GM12878 (cell line): ENCODE data around the gene CORO1C. TPM values are rescaled to one million over a fixed set of nuclear protein-coding genes. Genes with fewer than 3 reads are reported as not detected.
"Not testable (repeated sequence)": the region's sequence is repeated elsewhere in the genome, so short reads cannot be mapped to it uniquely, and the experiment has no call there.

Experiments used
- ATAC-seq: fragments of 200-7000 bp; cut with Tn5 transposase; 3 replicates; pipeline ENCODE4 v1.9.1; 2020; ENCODE audit warnings: mild to moderate bottlenecking, moderate library complexity
- BruUV-seq: library from RNA; stranded (reverse); fragments of 400-500 nt; replicated peaks from 2 replicates; lab custom pipeline; 2021; lab: Mats Ljungman, UMichigan
- CTCF ChIA-PET: fragments of 300-600 bp; sonication (Branson Sonifier 250); formaldehyde crosslinking; extraction: SDS; loops from one replicate; lab custom pipeline; 2021; ENCODE audit warnings: inconsistent platforms; lab: Yijun Ruan, JAX
- POLR2A ChIA-PET: fragments of 350-600 bp; formaldehyde crosslinking; extraction: SDS; loops from one replicate; lab custom pipeline; 2021; ENCODE audit warnings: inconsistent platforms; lab: Charles Lee
- RAD21 ChIA-PET: fragments of 300-600 bp; sonication (Branson Sonifier 250); formaldehyde crosslinking; loops from one replicate; lab custom pipeline; 2023; ENCODE audit warnings: antibody characterized with exemption; ENCODE audit not compliant: unreplicated experiment; lab: Charles Lee
- SMC1A ChIA-PET: fragments of 300-600 bp; sonication (Branson Sonifier 250); formaldehyde crosslinking; loops from one replicate; lab custom pipeline; 2023; ENCODE audit not compliant: unreplicated experiment, uncharacterized antibody; lab: Charles Lee
- DNase-seq: peaks from one replicate; pipeline ENCODE4 v3.0.0-alpha.2; 2011; ENCODE audit warnings: low read depth, low spot score
- FAIRE-seq: peaks from 3 replicates; lab custom pipeline; 2011; peaks lifted over from hg19 to GRCh38; lab: Jason Lieb, UNC
- H2AFZ ChIP-seq: 2 replicates; pipeline ENCODE4 v1.6.0; 2011; ENCODE audit warnings: low read depth, low read length, control low read depth; ENCODE audit not compliant: control insufficient read depth
- H3K27ac ChIP-seq: 2 replicates; pipeline ENCODE4 v1.5.1; 2011; ENCODE audit warnings: control low read depth; ENCODE audit not compliant: control insufficient read depth, insufficient read depth
- H3K27me3 ChIP-seq, 2 experiments: replicated peaks in 1 of 2; 2 replicates each; pipeline versions ENCODE4 v1.6.0 to v1.6.1; 2011; ENCODE audit warnings: low read length in 1 of 2; ENCODE audit not compliant: control insufficient read depth in 2 of 2, insufficient read depth in 2 of 2
- H3K36me3 ChIP-seq, 2 experiments: 2 replicates each; pipeline ENCODE4 v1.5.1; 2011; ENCODE audit warnings: low read length in 1 of 2; ENCODE audit not compliant: control insufficient read depth in 2 of 2, insufficient read depth in 2 of 2
- H3K4me1 ChIP-seq: 2 replicates; pipeline ENCODE4 v1.6.1; 2011; ENCODE audit warnings: mild to moderate bottlenecking, low read length, moderate library complexity, mixed read lengths; ENCODE audit not compliant: control insufficient read depth, insufficient read depth
- H3K4me2 ChIP-seq: 2 replicates; pipeline ENCODE4 v1.6.0; 2011; ENCODE audit warnings: control low read depth; ENCODE audit not compliant: control insufficient read depth, insufficient read depth
- H3K4me3 ChIP-seq: fragments of 200-600 bp; sonication (generic); 2 replicates; pipeline ENCODE4 v1.5.1; 2016
- H3K79me2 ChIP-seq: 2 replicates; pipeline ENCODE4 v1.6.0; 2011; ENCODE audit warnings: low read length; ENCODE audit not compliant: control insufficient read depth, insufficient read depth
- H3K9ac ChIP-seq: 2 replicates; pipeline ENCODE4 v1.8.0; 2011; ENCODE audit warnings: low read length, control low read depth, mixed read lengths; ENCODE audit not compliant: control insufficient read depth, insufficient read depth
- H3K9me3 ChIP-seq: replicated peaks from 3 replicates; pipeline ENCODE4 v1.5.1; 2011; ENCODE audit warnings: mild to moderate bottlenecking, low read length; ENCODE audit not compliant: control insufficient read depth, insufficient read depth
- H4K20me1 ChIP-seq: 2 replicates; pipeline ENCODE4 v1.6.0; 2011; ENCODE audit not compliant: control insufficient read depth, insufficient read depth
- SUZ12 ChIP-seq: fragments of 200-600 bp; sonication (generic); IDR thresholded peaks from one replicate; pipeline ENCODE4 v1.6.1; 2018; ENCODE audit warnings: antibody characterized with exemption, mild to moderate bottlenecking; ENCODE audit not compliant: unreplicated experiment
- WGBS: methylation state at CpG from one replicate; pipeline ENCODE4 v1.1.6; 2016; ENCODE audit warnings: low lambda C conversion rate; ENCODE audit not compliant: insufficient replicate concordance, insufficient coverage; ENCODE audit errors: missing lambda C conversion rate; 5-methylcytosine and 5-hydroxymethylcytosine counted together
- in situ Hi-C: fragments of 300-500 bp; cut with MboI; formaldehyde crosslinking; loops from 9 replicates; pipeline ENCODE4 v1.14.3; 2018; ENCODE audit warnings: mixed read lengths
- intact Hi-C: fragments of 100-400 bp; cut with micrococcal nuclease; formaldehyde crosslinking; loops from one replicate; pipeline ENCODE4 v1.14.2; 2022; ENCODE audit not compliant: unreplicated experiment
- polyA plus RNA-seq, 11 experiments: library from polyadenylated mRNA; depleted of rRNA in 4 of 11; unstranded in 6 of 11; stranded (reverse) in 5 of 11; fragments of >200 nt; fragmentation: Nextera tagmentation in 4 of 11; fragmentation: Illumina TruSeq in 1 of 11; extraction: Ambion mirVana in 4 of 11; extraction: Trizol in 1 of 11; gene quantifications; 1 replicate in 1 of 11; 2 replicates in 10 of 11; pipeline versions ENCODE4 v1.2.1 to v1.2.3, GENCODE V29; 2011 to 2016; ENCODE audit warnings: inconsistent platforms in 2 of 11, missing spikeins in 2 of 11, low read depth in 1 of 11
- total RNA-seq, 4 experiments: library from RNA; depleted of rRNA in 3 of 4; stranded (reverse); fragments of >200 nt in 3 of 4; fragmentation: Illumina TruSeq in 1 of 4; extraction: Trizol in 1 of 4; gene quantifications; 2 replicates each; pipeline versions ENCODE4 v1.2.1 to v1.2.3, GENCODE V29; 2013 to 2021

Gene CORO1C
- total and polyA plus RNA-seq, 10 of the 15 experiments (the other 5 are each of a cell fraction or from before 2014, with no cell fraction given) = 52.7 to 254 (median 171) TPM

DNA sequence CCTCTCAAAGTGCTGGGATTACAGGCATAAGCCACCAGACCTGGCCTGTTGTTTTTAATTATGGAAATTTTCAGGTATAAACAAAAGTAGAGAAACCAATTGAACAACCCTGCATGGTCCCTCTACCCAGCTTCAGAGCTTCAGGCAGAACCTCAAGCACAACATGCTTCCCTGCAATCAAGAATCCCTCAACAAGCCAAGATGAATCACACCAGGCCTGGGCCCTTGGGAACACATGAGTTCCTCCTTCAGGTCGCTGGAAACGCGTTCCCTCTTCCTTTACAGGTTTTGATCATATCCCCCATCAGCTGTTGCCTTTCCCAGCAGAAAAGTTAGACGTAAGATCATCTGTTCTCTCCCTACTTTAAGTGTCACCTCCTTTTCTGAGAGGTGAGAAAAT, 20.5 kb upstream of the CORO1C start:
- no peak for FAIRE-seq
- BruUV-seq = no TSS peak
- no peak for TF ChIP-seq SUZ12
- TF ChIP-seq, all 136 proteins: peak for 0
- CTCF ChIA-PET = interaction anchor here (1.7 to 2.9 kb wide), 3 partner anchors 34 to 88 kb away, joined by 3 to 12 read pairs (median 5); no protein-coding TSS in a partner anchor
- WGBS = 33% methylated on average over 4 of the region's 4 CpGs
- intact Hi-C loops (no loop called here), in situ Hi-C loops (no loop called here)
- Histone ChIP-seq H2AFZ (no peak overlapping the region), H3K4me2 (no peak overlapping the region), H3K4me1 (no peaks in the 10 kb centered on the region), H3K79me2 (no peaks in the 10 kb centered on the region), H3K9me3 (no peaks in the 10 kb centered on the region), H3K27me3 (no peaks in the 10 kb centered on the region), H3K4me3 (no peak overlapping the region), H3K9ac (no peak overlapping the region), H3K36me3 (no peaks in the 10 kb centered on the region), H3K27ac (no peak overlapping the region), H4K20me1 (no peaks in the 10 kb centered on the region)
- POLR2A ChIA-PET = interaction anchor here (1.7 kb wide), 1 partner anchor 29 kb away, joined by 6 read pairs; no protein-coding TSS in a partner anchor
- RAD21 ChIA-PET = interaction anchor here (0.7 to 1.5 kb wide), 2 partner anchors 88 to 693 kb away, joined by 4 read pairs; no protein-coding TSS in a partner anchor
- no peak for DNase-seq
- SMC1A ChIA-PET = interaction anchor here (0.5 to 1.5 kb wide), 8 partner anchors 9 to 187 kb away, joined by 3 to 6 read pairs (median 3); no protein-coding TSS in a partner anchor
- ATAC-seq = no peak

DNA sequence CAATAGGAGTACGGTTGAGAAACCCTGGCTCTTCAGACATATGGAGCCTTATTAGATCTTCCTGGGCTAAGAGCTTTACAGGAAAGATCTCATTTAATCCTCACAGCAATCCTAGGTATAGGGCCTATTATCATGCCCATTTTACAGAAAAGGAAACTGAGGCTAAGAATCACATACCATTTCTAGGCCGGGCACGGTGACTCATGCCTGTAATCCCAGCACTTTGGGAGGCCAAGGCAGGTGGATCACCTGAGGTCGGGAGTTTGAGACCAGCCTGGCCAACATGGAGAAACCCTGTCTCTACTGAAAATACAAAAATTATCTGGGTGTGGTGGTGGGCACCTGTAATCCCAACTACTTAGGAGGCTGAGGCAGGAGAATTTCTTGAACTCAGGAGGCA, 19.7 kb upstream of the CORO1C start:
- H3K4me3 ChIP-seq, FAIRE-seq, intact Hi-C loops, H3K4me2 ChIP-seq, H2AFZ ChIP-seq, DNase-seq, ATAC-seq, H3K36me3 ChIP-seq, H3K9me3 ChIP-seq, H4K20me1 ChIP-seq, CTCF ChIA-PET, H3K4me1 ChIP-seq, BruUV-seq, in situ Hi-C loops, H3K79me2 ChIP-seq, H3K9ac ChIP-seq, H3K27ac ChIP-seq, H3K27me3 ChIP-seq: not testable (repeated sequence)
- ChIA-PET RAD21 (interaction anchor here (1.5 kb wide), 1 partner anchor 87 kb away, joined by 4 read pairs; no protein-coding TSS in a partner anchor), SMC1A (interaction anchor here (1.3 to 1.5 kb wide), 2 partner anchors 86 to 186 kb away, joined by 3 to 6 read pairs; no protein-coding TSS in a partner anchor), POLR2A (interaction anchor here (1.7 kb wide), 1 partner anchor 28 kb away, joined by 6 read pairs; no protein-coding TSS in a partner anchor)
- WGBS = 74% methylated on average over 4 of the region's 4 CpGs
